HepG2 (cell line): ENCODE data around the gene UBL3. TPM values are rescaled to one million over a fixed set of nuclear protein-coding genes. Genes with fewer than 3 reads are reported as not detected.

Experiments
- AHDC1 ChIP-seq: sonication (generic); formaldehyde crosslinking; IDR thresholded peaks from 2 replicates; pipeline ENCODE4 v1.5.1; 2020; ENCODE audit warnings: mild to moderate bottlenecking, missing genetic modification reagents, borderline replicate concordance
- GTF3A ChIP-seq: sonication (generic); formaldehyde crosslinking; conservative IDR thresholded peaks from 2 replicates; pipeline ENCODE4 v1.4.0; 2020; ENCODE audit warnings: mild to moderate bottlenecking, missing genetic modification reagents
- HNRNPLL ChIP-seq: fragments of 200-400 bp; formaldehyde crosslinking; IDR thresholded peaks from 2 replicates; pipeline ENCODE4 v1.6.1; 2017; ENCODE audit warnings: mild to moderate bottlenecking, low read depth, low read length; ENCODE audit not compliant: poor library complexity, severe bottlenecking
- KMT2B ChIP-seq: IDR thresholded peaks from 2 replicates; pipeline ENCODE4 v1.6.1; 2016; ENCODE audit warnings: missing genetic modification reagents, missing compliant biosample characterization
- RARG ChIP-seq: sonication (generic); formaldehyde crosslinking; IDR thresholded peaks from 2 replicates; pipeline ENCODE4 v1.4.0; 2020; ENCODE audit warnings: low read depth, mild to moderate bottlenecking, missing genetic modification reagents
- SALL2 ChIP-seq: sonication (generic); formaldehyde crosslinking; IDR thresholded peaks from 2 replicates; pipeline ENCODE4 v1.8.1; 2023; ENCODE audit warnings: mild to moderate bottlenecking, missing genetic modification reagents, inconsistent platforms
- SNAI1 ChIP-seq: sonication (generic); formaldehyde crosslinking; IDR thresholded peaks from 2 replicates; pipeline ENCODE4 v1.5.0; 2020; ENCODE audit warnings: mild to moderate bottlenecking, missing genetic modification reagents, borderline replicate concordance
- TGIF2 ChIP-seq: IDR thresholded peaks from 2 replicates; pipeline ENCODE4 v1.6.1; 2016; ENCODE audit warnings: control low read depth, missing compliant biosample characterization
- ZNF670 ChIP-seq: sonication (generic); formaldehyde crosslinking; IDR thresholded peaks from 2 replicates; pipeline ENCODE4 v1.8.0; 2022; ENCODE audit warnings: mild to moderate bottlenecking, missing genetic modification reagents, borderline replicate concordance
- polyA plus RNA-seq, 8 experiments: library from polyadenylated mRNA; depleted of rRNA in 3 of 8; stranded (reverse) in 7 of 8; unstranded in 1 of 8; fragments of >200 nt; fragmentation: Illumina TruSeq in 4 of 8; extraction: Trizol in 4 of 8; gene quantifications; 2 replicates each; pipeline versions ENCODE4 v1.2.1 to v1.2.3, GENCODE V29; 2011 to 2016; ENCODE audit warnings: low read depth in 4 of 8, missing spikeins in 1 of 8, mixed read lengths in 1 of 8; ENCODE audit not compliant: insufficient read depth in 1 of 8
- total RNA-seq, 5 experiments: library from RNA; depleted of rRNA; stranded (reverse); fragments of >200 nt; fragmentation: Illumina TruSeq; extraction: Trizol; gene quantifications; 2 replicates each; pipeline ENCODE4 v1.2.3, GENCODE V29; 2016; ENCODE audit warnings: low read depth in 1 of 5
- TF ChIP-seq, protein P1 (sequence below): conservative IDR thresholded peaks from 2 replicates; pipeline ENCODE4 v1.6.1; 2018; ENCODE audit warnings: missing genetic modification reagents
- TF ChIP-seq, protein P2 (sequence below), 2 experiments: IDR thresholded peaks; 2 replicates each; pipeline ENCODE4 v1.6.1; 2011 to 2012; ENCODE audit warnings: low read length in 2 of 2, borderline replicate concordance in 1 of 2, low read depth in 1 of 2, mild to moderate bottlenecking in 1 of 2, moderate library complexity in 1 of 2

Gene UBL3
- total and polyA plus RNA-seq, 2 of the 13 experiments (the other 11 are each of a cell fraction or from before 2014, with no cell fraction given): 7.4 to 9.6 TPM

DNA sequence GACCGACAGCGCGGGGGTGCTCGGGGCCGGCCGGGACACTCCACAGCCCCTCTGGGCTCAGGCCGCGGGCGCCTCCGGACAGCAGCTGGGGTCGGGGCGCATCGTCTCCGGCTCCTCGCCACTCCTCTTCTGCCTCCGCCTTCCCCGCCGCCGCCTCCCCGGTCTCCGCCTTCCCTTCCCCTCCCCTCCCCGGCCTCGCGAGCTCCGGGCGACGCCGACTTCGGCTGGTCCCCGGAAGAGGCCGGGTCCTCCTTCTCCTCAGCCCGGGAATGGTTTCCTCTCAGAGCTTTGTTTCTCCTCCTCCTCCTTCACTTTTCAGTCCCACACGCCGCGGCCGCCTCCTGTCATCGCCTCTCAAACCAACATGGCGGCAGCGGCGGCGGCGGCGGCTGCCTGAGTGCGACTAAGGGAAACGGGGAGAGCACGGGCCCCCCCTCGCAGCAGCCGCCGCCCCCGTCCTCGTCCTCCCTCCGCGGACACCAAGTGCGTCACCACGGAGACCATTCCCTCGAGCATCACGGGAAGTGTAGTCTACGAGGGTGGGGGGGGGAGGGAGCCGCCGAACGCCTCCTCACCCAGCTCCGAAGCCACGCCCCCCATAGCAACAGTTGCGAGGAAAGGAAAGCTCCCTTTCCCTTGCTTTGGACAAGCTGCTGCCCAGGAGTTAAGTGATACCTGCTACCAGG, at the start of gene UBL3 (continued):
- peak; percentile 40; the same call in 1 of the 2 replicates for TF ChIP-seq ZNF670 (CRISPR knock-in tag)
- 0 out of 2 replicates have a peak, but pooled peaks have one; percentile 11 for TF ChIP-seq AHDC1 (CRISPR knock-in tag)
- peak; percentile 66; the same call in 1 of the 2 replicates for TF ChIP-seq KMT2B (CRISPR knock-in tag)
- peak; percentile 32 for TF ChIP-seq HNRNPLL
- no peak for TF ChIP-seq RARG
- TF ChIP-seq SNAI1 (CRISPR knock-in tag): 0 out of 2 replicates have a peak, but pooled peaks have one; percentile 50
- TF ChIP-seq, protein P1, sequence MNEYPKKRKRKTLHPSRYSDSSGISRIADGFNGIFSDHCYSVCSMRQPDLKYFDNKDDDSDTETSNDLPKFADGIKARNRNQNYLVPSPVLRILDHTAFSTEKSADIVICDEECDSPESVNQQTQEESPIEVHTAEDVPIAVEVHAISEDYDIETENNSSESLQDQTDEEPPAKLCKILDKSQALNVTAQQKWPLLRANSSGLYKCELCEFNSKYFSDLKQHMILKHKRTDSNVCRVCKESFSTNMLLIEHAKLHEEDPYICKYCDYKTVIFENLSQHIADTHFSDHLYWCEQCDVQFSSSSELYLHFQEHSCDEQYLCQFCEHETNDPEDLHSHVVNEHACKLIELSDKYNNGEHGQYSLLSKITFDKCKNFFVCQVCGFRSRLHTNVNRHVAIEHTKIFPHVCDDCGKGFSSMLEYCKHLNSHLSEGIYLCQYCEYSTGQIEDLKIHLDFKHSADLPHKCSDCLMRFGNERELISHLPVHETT (CRISPR knock-in tag): peak; percentile 67; the same call in 1 of the 2 replicates
- no peak for TF ChIP-seq GTF3A (CRISPR knock-in tag)
- TF ChIP-seq, protein P2, sequence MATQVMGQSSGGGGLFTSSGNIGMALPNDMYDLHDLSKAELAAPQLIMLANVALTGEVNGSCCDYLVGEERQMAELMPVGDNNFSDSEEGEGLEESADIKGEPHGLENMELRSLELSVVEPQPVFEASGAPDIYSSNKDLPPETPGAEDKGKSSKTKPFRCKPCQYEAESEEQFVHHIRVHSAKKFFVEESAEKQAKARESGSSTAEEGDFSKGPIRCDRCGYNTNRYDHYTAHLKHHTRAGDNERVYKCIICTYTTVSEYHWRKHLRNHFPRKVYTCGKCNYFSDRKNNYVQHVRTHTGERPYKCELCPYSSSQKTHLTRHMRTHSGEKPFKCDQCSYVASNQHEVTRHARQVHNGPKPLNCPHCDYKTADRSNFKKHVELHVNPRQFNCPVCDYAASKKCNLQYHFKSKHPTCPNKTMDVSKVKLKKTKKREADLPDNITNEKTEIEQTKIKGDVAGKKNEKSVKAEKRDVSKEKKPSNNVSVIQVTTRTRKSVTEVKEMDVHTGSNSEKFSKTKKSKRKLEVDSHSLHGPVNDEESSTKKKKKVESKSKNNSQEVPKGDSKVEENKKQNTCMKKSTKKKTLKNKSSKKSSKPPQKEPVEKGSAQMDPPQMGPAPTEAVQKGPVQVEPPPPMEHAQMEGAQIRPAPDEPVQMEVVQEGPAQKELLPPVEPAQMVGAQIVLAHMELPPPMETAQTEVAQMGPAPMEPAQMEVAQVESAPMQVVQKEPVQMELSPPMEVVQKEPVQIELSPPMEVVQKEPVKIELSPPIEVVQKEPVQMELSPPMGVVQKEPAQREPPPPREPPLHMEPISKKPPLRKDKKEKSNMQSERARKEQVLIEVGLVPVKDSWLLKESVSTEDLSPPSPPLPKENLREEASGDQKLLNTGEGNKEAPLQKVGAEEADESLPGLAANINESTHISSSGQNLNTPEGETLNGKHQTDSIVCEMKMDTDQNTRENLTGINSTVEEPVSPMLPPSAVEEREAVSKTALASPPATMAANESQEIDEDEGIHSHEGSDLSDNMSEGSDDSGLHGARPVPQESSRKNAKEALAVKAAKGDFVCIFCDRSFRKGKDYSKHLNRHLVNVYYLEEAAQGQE (IDR thresholded peaks at IDR 0.05; ENCODE audit: borderline replicate concordance in 1 of 2, low read depth in 1 of 2, low read length in 2 of 2): no peak
- TF ChIP-seq SALL2 (CRISPR knock-in tag): no peak
- peak; percentile 36; the same call in 1 of the 2 replicates for TF ChIP-seq TGIF2 (CRISPR knock-in tag)
